ENCODE measurements around the gene MAZ.

GRCh38 chr16:29849505-29849904 is 43.2 kb downstream of the MAZ start:
- TF ChIP-seq EZH2 (IDR thresholded peaks at IDR 0.05; ENCODE audit: low read depth, low read length, severe bottlenecking) (no peak), CTCF (IDR thresholded peaks at IDR 0.05; ENCODE audit: control extremely low read depth in 1 of 3, insufficient read depth in 1 of 3, low read depth in 1 of 3, low read length in 3 of 3) (no peak), JUN (IDR thresholded peaks at IDR 0.05; ENCODE audit: low read depth, low read length) (no peak), TAF1 (IDR thresholded peaks at IDR 0.05; ENCODE audit: low read depth, low read length) (no peak), JUND (IDR thresholded peaks at IDR 0.05; ENCODE audit: low read length) (no peak), RNF2 (IDR thresholded peaks at IDR 0.05; ENCODE audit: borderline replicate concordance, low read depth, low read length, missing control alignments, poor library complexity, severe bottlenecking) (no peak), TBP (IDR thresholded peaks at IDR 0.05; ENCODE audit: low read depth, low read length) (no peak)

Data from H1 (cell line).